ENCODE results near the gene TBX21.

Gene TBX21

DNA sequence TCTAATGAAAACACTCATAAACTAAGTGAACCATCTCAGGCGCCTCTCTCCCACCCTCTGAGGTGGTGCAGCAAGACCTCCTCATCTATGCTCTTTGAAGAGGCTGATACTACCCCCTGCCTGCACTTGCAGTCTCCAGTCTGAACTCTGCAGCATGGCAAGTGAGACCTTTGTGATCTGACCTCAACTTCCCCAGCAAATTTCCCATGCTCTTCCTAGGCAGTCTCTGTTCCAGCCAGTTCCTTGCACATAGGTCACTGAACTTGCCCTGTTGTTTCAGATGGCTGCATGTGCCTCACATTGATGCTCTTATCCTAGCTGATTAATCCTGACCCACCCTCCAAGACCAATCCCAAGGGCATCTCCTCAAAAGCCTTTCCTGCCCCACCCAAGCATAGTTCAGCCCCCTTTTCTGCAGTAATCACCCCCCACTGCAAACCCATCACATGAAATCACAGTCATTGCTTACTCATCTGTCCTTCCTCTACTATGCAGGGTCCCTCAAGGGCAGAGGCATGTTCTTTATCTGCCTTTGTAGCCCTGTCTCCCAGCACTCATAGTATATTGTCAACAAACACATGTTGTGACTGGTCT is 42.0 kb downstream of the TBX21 start:
- ATAC-seq (ENCODE audit: insufficient read depth, low read depth) (no peak), DNase-seq (no peak)
- H3K9me3 ChIP-seq (ENCODE audit: insufficient read depth, low read length, severe bottlenecking), result peaks cover 2% of the 10 kb centered on the region
- H3K4me1 ChIP-seq (ENCODE audit: insufficient read depth, low read length), result no peaks in the 10 kb centered on the region
- TF ChIP-seq, protein P1, sequence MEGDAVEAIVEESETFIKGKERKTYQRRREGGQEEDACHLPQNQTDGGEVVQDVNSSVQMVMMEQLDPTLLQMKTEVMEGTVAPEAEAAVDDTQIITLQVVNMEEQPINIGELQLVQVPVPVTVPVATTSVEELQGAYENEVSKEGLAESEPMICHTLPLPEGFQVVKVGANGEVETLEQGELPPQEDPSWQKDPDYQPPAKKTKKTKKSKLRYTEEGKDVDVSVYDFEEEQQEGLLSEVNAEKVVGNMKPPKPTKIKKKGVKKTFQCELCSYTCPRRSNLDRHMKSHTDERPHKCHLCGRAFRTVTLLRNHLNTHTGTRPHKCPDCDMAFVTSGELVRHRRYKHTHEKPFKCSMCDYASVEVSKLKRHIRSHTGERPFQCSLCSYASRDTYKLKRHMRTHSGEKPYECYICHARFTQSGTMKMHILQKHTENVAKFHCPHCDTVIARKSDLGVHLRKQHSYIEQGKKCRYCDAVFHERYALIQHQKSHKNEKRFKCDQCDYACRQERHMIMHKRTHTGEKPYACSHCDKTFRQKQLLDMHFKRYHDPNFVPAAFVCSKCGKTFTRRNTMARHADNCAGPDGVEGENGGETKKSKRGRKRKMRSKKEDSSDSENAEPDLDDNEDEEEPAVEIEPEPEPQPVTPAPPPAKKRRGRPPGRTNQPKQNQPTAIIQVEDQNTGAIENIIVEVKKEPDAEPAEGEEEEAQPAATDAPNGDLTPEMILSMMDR (IDR thresholded peaks at IDR 0.05; ENCODE audit: borderline replicate concordance, extremely low read depth, low read length, poor library complexity, severe bottlenecking), result no peak
- TF ChIP-seq EZH2 (IDR thresholded peaks at IDR 0.05; ENCODE audit: borderline replicate concordance, low read depth, low read length, severe bottlenecking), result no peak
- no peaks in the 10 kb centered on the region for H3K79me2 ChIP-seq (ENCODE audit: insufficient read depth, low read length)
- H3K4me3 ChIP-seq (ENCODE audit: low read depth in 1 of 2, low read length in 2 of 2), result no peak overlapping the region
- no peaks in the 10 kb centered on the region for H3K36me3 ChIP-seq (ENCODE audit: insufficient read depth, low read length)
- H3K27me3 ChIP-seq (ENCODE audit: insufficient read depth, low read length, poor library complexity), result no peaks in the 10 kb centered on the region
- H3K27ac ChIP-seq (ENCODE audit: low read length), result no peak overlapping the region
- no peak overlapping the region for H2AFZ ChIP-seq (ENCODE audit: low read depth, low read length)
- no peaks in the 10 kb centered on the region for H4K20me1 ChIP-seq (ENCODE audit: insufficient read depth, low read length)
- no peak overlapping the region for H3K4me2 ChIP-seq (ENCODE audit: insufficient read depth, low read length)
- no peak overlapping the region for H3K9ac ChIP-seq (ENCODE audit: low read depth, low read length)

DNA sequence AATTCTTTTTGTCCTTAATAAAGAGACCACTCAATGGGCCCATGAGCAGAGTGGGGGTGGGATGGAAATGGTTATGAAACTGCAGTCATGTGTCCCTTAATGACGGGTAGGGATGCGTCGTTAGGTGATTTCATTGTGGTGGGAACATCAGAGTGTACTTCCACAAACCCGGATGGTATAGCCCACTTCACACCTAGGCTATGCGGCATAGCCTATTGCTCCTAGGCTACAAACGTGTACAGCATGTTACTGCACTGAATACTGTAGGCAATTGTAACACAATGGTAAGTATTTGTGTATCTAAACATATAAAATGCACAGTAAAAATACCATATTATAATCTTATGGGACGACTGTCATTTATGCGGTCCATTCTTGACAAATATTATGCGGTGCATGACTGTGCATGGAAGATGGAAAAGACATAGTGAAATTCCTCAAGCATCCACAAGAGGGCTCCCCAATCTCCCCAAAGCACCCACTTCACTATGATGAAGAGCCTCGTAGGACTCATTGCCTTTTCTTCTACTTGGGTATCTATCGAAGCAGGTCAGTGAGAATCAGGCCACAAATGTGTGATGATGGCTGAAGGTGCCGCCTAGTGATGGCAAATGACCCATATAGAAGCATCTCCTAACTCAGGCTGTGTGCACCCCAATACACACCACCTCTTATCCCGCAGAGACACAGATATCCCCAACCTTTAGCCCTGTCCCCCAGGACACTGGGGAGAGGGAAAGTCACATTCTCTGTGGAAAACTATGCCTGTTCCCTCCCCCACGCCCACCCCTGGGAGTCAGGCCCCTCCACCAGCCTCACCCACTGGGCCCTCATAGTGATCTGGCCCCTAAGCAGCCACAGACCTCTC is 43.5 kb downstream of the TBX21 start:
- Histone ChIP-seq H3K9me3 (ENCODE audit: insufficient read depth, low read length, severe bottlenecking) (no peaks in the 10 kb centered on the region), H3K9ac (ENCODE audit: low read depth, low read length) (no peak overlapping the region), H3K27me3 (ENCODE audit: insufficient read depth, low read length, poor library complexity) (no peaks in the 10 kb centered on the region), H4K20me1 (ENCODE audit: insufficient read depth, low read length) (no peaks in the 10 kb centered on the region), H3K27ac (ENCODE audit: low read length) (no peak overlapping the region), H3K4me3 (ENCODE audit: low read depth in 1 of 2, low read length in 2 of 2) (no peak overlapping the region), H3K79me2 (ENCODE audit: insufficient read depth, low read length) (no peaks in the 10 kb centered on the region), H3K4me1 (ENCODE audit: insufficient read depth, low read length) (no peaks in the 10 kb centered on the region), H3K4me2 (ENCODE audit: insufficient read depth, low read length) (no peak overlapping the region), H3K36me3 (ENCODE audit: insufficient read depth, low read length) (no peaks in the 10 kb centered on the region), H2AFZ (ENCODE audit: low read depth, low read length) (no peak overlapping the region)
- DNase-seq, result peak; percentile 39
- no peak for TF ChIP-seq EZH2 (IDR thresholded peaks at IDR 0.05; ENCODE audit: borderline replicate concordance, low read depth, low read length, severe bottlenecking)
- TF ChIP-seq, protein P1 (IDR thresholded peaks at IDR 0.05; ENCODE audit: borderline replicate concordance, extremely low read depth, low read length, poor library complexity, severe bottlenecking), result peak; percentile 84
- ATAC-seq (ENCODE audit: insufficient read depth, low read depth), result peak; percentile 79

DNA sequence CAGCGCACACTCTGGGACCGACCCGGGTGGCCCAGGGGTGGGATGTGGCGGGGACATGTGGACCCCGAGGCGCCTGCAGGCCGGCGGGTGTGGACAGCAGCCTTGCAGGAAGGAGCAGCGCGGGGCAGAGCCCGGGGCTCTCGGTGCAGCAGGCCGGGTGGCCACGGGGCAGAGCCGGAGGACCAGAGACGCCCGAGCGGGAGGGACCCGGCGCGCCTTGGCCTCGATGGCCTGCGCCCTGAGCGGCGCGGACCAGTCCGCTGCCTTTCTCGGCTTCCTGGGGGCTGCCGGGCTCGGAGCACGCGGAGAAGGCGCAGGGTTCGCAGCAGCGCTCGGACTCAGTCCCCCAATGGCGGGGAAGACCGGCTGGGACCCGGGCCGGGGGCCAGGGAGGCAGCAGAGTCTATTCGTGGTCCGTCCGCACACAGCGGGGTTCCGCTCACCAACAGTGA is 45.2 kb downstream of the TBX21 start:
- no peak overlapping the region for H3K4me3 ChIP-seq (ENCODE audit: low read depth in 1 of 2, low read length in 2 of 2)
- no peaks in the 10 kb centered on the region for H3K36me3 ChIP-seq (ENCODE audit: insufficient read depth, low read length)
- DNase-seq, result no peak
- no peaks in the 10 kb centered on the region for H3K79me2 ChIP-seq (ENCODE audit: insufficient read depth, low read length)
- no peak overlapping the region for H2AFZ ChIP-seq (ENCODE audit: low read depth, low read length)
- no peaks in the 10 kb centered on the region for H3K27me3 ChIP-seq (ENCODE audit: insufficient read depth, low read length, poor library complexity)
- no peak overlapping the region for H3K4me2 ChIP-seq (ENCODE audit: insufficient read depth, low read length)
- TF ChIP-seq, protein P1 (IDR thresholded peaks at IDR 0.05; ENCODE audit: borderline replicate concordance, extremely low read depth, low read length, poor library complexity, severe bottlenecking), result no peak
- no peak for TF ChIP-seq EZH2 (IDR thresholded peaks at IDR 0.05; ENCODE audit: borderline replicate concordance, low read depth, low read length, severe bottlenecking)
- ATAC-seq (ENCODE audit: insufficient read depth, low read depth), result no peak
- H3K9me3 ChIP-seq (ENCODE audit: insufficient read depth, low read length, severe bottlenecking), result no peaks in the 10 kb centered on the region
- H3K27ac ChIP-seq (ENCODE audit: low read length), result no peak overlapping the region
- no peak overlapping the region for H3K9ac ChIP-seq (ENCODE audit: low read depth, low read length)
- H4K20me1 ChIP-seq (ENCODE audit: insufficient read depth, low read length), result no peaks in the 10 kb centered on the region
- no peaks in the 10 kb centered on the region for H3K4me1 ChIP-seq (ENCODE audit: insufficient read depth, low read length)

Measured in DND-41 (cell line).